HepG2 (cell line): ENCODE results near the gene SLC11A1.

ENCODE experiments used
- PTBP1 ChIP-seq: fragments of 200-400 bp; formaldehyde crosslinking; IDR thresholded peaks from 2 replicates; pipeline ENCODE4 v1.6.1; 2018; ENCODE audit warnings: low read length, low read depth; ENCODE audit not compliant: poor library complexity, severe bottlenecking
- ZNF619 ChIP-seq: sonication (generic); formaldehyde crosslinking; IDR thresholded peaks from 2 replicates; pipeline ENCODE4 v1.4.0; 2020; ENCODE audit warnings: mild to moderate bottlenecking, missing genetic modification reagents

GRCh38 chr2:218431878-218432277 is 49.8 kb downstream of the SLC11A1 start:
- no peak for TF ChIP-seq PTBP1
- no peak for TF ChIP-seq ZNF619 (CRISPR knock-in tag)
